HepG2 (cell line): ENCODE results near the gene MTUS2. TPM values are rescaled to one million over a fixed set of nuclear protein-coding genes. Genes with fewer than 3 reads are reported as not detected.

Source experiments
- ATAC-seq: fragments of 200-7000 bp; cut with Tn5 transposase; 3 replicates; pipeline ENCODE4 v1.9.1; 2020; ENCODE audit warnings: mild to moderate bottlenecking, moderate library complexity
- BruUV-seq: library from RNA; stranded (reverse); fragments of 400-500 nt; replicated peaks from 2 replicates; lab custom pipeline; 2021; lab: Mats Ljungman, UMichigan
- CTCF ChIA-PET: fragments of 300-600 bp; formaldehyde crosslinking; extraction: SDS; loops from one replicate; lab custom pipeline; 2021; ENCODE audit warnings: low total read pairs, inconsistent platforms, low intra/inter-chr PET ratio; lab: Yijun Ruan, JAX
- POLR2A ChIA-PET: fragments of 350-600 bp; sonication (Branson Sonifier 250); formaldehyde crosslinking; loops from one replicate; lab custom pipeline; 2020; ENCODE audit warnings: antibody characterized with exemption, inconsistent platforms; lab: Yijun Ruan, JAX
- DNase-seq: peaks from one replicate; pipeline ENCODE4 v3.0.0-alpha.2; 2015; ENCODE audit warnings: low spot score
- FAIRE-seq: peaks from 3 replicates; lab custom pipeline; 2011; peaks lifted over from hg19 to GRCh38; lab: Jason Lieb, UNC
- H2AFZ ChIP-seq: one replicate; pipeline ENCODE4 v1.6.1; 2011; ENCODE audit warnings: low read length, inconsistent platforms
- H3K27ac ChIP-seq: fragments of 300-600 bp; 3 replicates; pipeline ENCODE4 v1.8.0; 2011; ENCODE audit warnings: mixed run types, mild to moderate bottlenecking, mixed read lengths, low read length, inconsistent platforms; ENCODE audit not compliant: insufficient read depth; ENCODE audit errors: extremely low read length
- H3K27me3 ChIP-seq, 2 experiments: fragments of 200-600 bp in 1 of 2; 2 replicates in 1 of 2; 3 replicates in 1 of 2; pipeline versions ENCODE4 v1.6.0 to v1.8.0; 2011; ENCODE audit warnings: low read length in 2 of 2, mild to moderate bottlenecking in 2 of 2, moderate library complexity in 2 of 2, inconsistent platforms in 1 of 2; ENCODE audit not compliant: insufficient read depth in 2 of 2, control insufficient read depth in 1 of 2
- H3K36me3 ChIP-seq, 2 experiments: fragments of 200-600 bp in 1 of 2; replicated peaks in 1 of 2; 2 replicates in 1 of 2; 3 replicates in 1 of 2; pipeline versions ENCODE4 v1.5.1 to v1.8.0; 2011; ENCODE audit warnings: low read length in 2 of 2, inconsistent platforms in 1 of 2; ENCODE audit not compliant: insufficient read depth in 2 of 2, control insufficient read depth in 1 of 2
- H3K4me1 ChIP-seq: 2 replicates; pipeline ENCODE4 v1.5.1; 2012; ENCODE audit warnings: low read length, inconsistent platforms; ENCODE audit not compliant: insufficient read depth
- H3K4me2 ChIP-seq: 2 replicates; pipeline ENCODE4 v1.6.0; 2011; ENCODE audit warnings: low read depth, low read length, inconsistent platforms
- H3K4me3 ChIP-seq, 3 experiments: fragments of 200-600 bp in 1 of 3; sonication (generic), shearing (Covaris generic) in 1 of 3; replicated peaks in 1 of 3; 2 replicates each; pipeline ENCODE4 v1.5.1; 2011 to 2016; ENCODE audit warnings: low read length in 3 of 3, inconsistent platforms in 2 of 3, low read depth in 2 of 3, mild to moderate bottlenecking in 2 of 3, control low read depth in 1 of 3, mixed read lengths in 1 of 3; ENCODE audit not compliant: insufficient read depth in 1 of 3
- H3K79me2 ChIP-seq: one replicate; pipeline ENCODE4 v1.6.1; 2011; ENCODE audit warnings: low read length, inconsistent platforms; ENCODE audit not compliant: insufficient read depth
- H3K9ac ChIP-seq: 2 replicates; pipeline ENCODE4 v1.6.0; 2011; ENCODE audit warnings: mild to moderate bottlenecking, low read depth, low read length, inconsistent platforms; ENCODE audit not compliant: insufficient read depth
- H3K9me3 ChIP-seq: 2 replicates; pipeline ENCODE4 v1.5.1; 2012; ENCODE audit warnings: mild to moderate bottlenecking, low read length
- H4K20me1 ChIP-seq: 2 replicates; pipeline ENCODE4 v1.6.0; 2011; ENCODE audit warnings: inconsistent platforms, mild to moderate bottlenecking, low read length, moderate library complexity; ENCODE audit not compliant: insufficient read depth
- NFE2 ChIP-seq: sonication (generic); formaldehyde crosslinking; IDR thresholded peaks from 2 replicates; pipeline ENCODE4 v1.4.0; 2020; ENCODE audit warnings: missing genetic modification reagents
- PTBP1 ChIP-seq: fragments of 200-400 bp; formaldehyde crosslinking; IDR thresholded peaks from 2 replicates; pipeline ENCODE4 v1.6.1; 2018; ENCODE audit warnings: low read length, low read depth; ENCODE audit not compliant: poor library complexity, severe bottlenecking
- TARDBP ChIP-seq: sonication (generic); formaldehyde crosslinking; IDR thresholded peaks from 2 replicates; pipeline ENCODE4 v1.8.0; 2022; ENCODE audit warnings: mild to moderate bottlenecking, missing genetic modification reagents
- TBL1XR1 ChIP-seq: fragments of 150-350 bp; IDR thresholded peaks from 2 replicates; pipeline ENCODE4 v1.6.1; 2014; ENCODE audit warnings: borderline replicate concordance, low read length; ENCODE audit not compliant: partially characterized antibody
- TMF1 ChIP-seq: sonication (generic); formaldehyde crosslinking; IDR thresholded peaks from 2 replicates; pipeline ENCODE4 v1.8.1; 2022; ENCODE audit warnings: low read depth, missing genetic modification reagents
- ZMYM2 ChIP-seq: sonication (generic); formaldehyde crosslinking; IDR thresholded peaks from 2 replicates; pipeline ENCODE4 v1.8.0; 2022; ENCODE audit warnings: mild to moderate bottlenecking, missing genetic modification reagents
- ZNF543 ChIP-seq: sonication (generic); formaldehyde crosslinking; IDR thresholded peaks from 2 replicates; pipeline ENCODE4 v1.4.0; 2020; ENCODE audit warnings: mild to moderate bottlenecking, missing genetic modification reagents
- ZNF567 ChIP-seq: sonication (generic); formaldehyde crosslinking; IDR thresholded peaks from 2 replicates; pipeline ENCODE4 v1.8.1; 2023; ENCODE audit warnings: mild to moderate bottlenecking, missing genetic modification reagents, borderline replicate concordance
- ZNF720 ChIP-seq: sonication (generic); formaldehyde crosslinking; IDR thresholded peaks from 2 replicates; pipeline ENCODE4 v1.4.0; 2020; ENCODE audit warnings: missing genetic modification reagents
- ZNF737 ChIP-seq: sonication (generic); formaldehyde crosslinking; IDR thresholded peaks from 2 replicates; pipeline ENCODE4 v1.5.0; 2020; ENCODE audit warnings: missing genetic modification reagents, mild to moderate bottlenecking, borderline replicate concordance
- ZNF816 ChIP-seq: sonication (generic); formaldehyde crosslinking; IDR thresholded peaks from 2 replicates; pipeline ENCODE4 v1.8.0; 2022; ENCODE audit warnings: missing genetic modification reagents, mild to moderate bottlenecking, borderline replicate concordance
- WGBS: methylation state at CpG from one replicate; pipeline ENCODE4 v1.1.6; 2017; ENCODE audit warnings: low lambda C conversion rate; 5-methylcytosine and 5-hydroxymethylcytosine counted together
- in situ Hi-C: cut with HindIII; loops from 2 replicates; pipeline ENCODE4 v1.10.0; 2017; ENCODE audit warnings: low pct_unique_long_range_greater_than_20kb; ENCODE audit not compliant: extremely low pct_ligation_motif_present
- intact Hi-C: fragments of 100-400 bp; cut with micrococcal nuclease; formaldehyde crosslinking; loops from one replicate; pipeline ENCODE4 v1.10.0; 2022; ENCODE audit not compliant: unreplicated experiment
- polyA plus RNA-seq, 8 experiments: library from polyadenylated mRNA; depleted of rRNA in 3 of 8; stranded (reverse) in 7 of 8; unstranded in 1 of 8; fragments of >200 nt; fragmentation: Illumina TruSeq in 4 of 8; extraction: Trizol in 4 of 8; gene quantifications; 2 replicates each; pipeline versions ENCODE4 v1.2.1 to v1.2.3, GENCODE V29; 2011 to 2016; ENCODE audit warnings: low read depth in 4 of 8, missing spikeins in 1 of 8, mixed read lengths in 1 of 8; ENCODE audit not compliant: insufficient read depth in 1 of 8
- total RNA-seq, 5 experiments: library from RNA; depleted of rRNA; stranded (reverse); fragments of >200 nt; fragmentation: Illumina TruSeq; extraction: Trizol; gene quantifications; 2 replicates each; pipeline ENCODE4 v1.2.3, GENCODE V29; 2016; ENCODE audit warnings: low read depth in 1 of 5
- TF ChIP-seq, protein P1 (sequence below): sonication (generic); formaldehyde crosslinking; IDR thresholded peaks from 2 replicates; pipeline ENCODE4 v1.4.0; 2020; ENCODE audit warnings: missing genetic modification reagents
- TF ChIP-seq, protein P2 (sequence below): sonication (generic); formaldehyde crosslinking; IDR thresholded peaks from 2 replicates; pipeline ENCODE4 v1.5.0; 2020; ENCODE audit warnings: mild to moderate bottlenecking, missing genetic modification reagents
- TF ChIP-seq, protein P3 (sequence below): IDR thresholded peaks from 2 replicates; pipeline ENCODE4 v1.6.1; 2016; ENCODE audit warnings: low read depth, missing genetic modification reagents, missing compliant biosample characterization
- TF ChIP-seq, protein P4 (sequence below): sonication (generic); formaldehyde crosslinking; IDR thresholded peaks from 2 replicates; pipeline ENCODE4 v1.5.0; 2020; ENCODE audit warnings: missing genetic modification reagents

MTUS2 gene
- total and polyA plus RNA-seq, 2 of the 13 experiments (the other 11 are each of a cell fraction or from before 2014, with no cell fraction given) = not detected

DNA sequence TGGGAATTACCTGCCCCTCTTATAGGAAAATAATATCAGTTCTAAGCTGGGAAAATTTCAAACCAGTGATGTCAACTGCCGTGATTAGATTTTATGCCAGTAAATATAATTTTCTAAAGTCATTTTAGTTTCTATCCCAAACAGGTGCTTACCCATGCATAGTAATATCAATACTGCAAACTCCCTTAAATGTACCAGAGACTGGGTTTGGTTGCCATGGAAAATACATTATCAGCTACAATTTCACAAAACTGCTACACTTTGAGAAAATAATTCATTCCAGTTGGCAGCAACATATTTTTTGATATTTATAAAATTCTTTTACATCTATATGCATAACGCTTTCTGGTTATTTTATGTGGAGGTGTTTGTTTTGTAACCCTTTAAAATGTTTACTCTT, 631.8 kb downstream of the MTUS2 start:
- no peak for DNase-seq
- H3K9ac ChIP-seq = no peak overlapping the region
- ChIA-PET POLR2A (no interaction called here), CTCF (no interaction called here)
- H4K20me1 ChIP-seq = no peaks in the 10 kb centered on the region
- no peak overlapping the region for H3K4me3 ChIP-seq
- H3K4me1 ChIP-seq = no peaks in the 10 kb centered on the region
- 1% methylated on average over 2 of the region's 2 CpGs for WGBS
- FAIRE-seq = no peak
- H3K79me2 ChIP-seq = no peaks in the 10 kb centered on the region
- H2AFZ ChIP-seq = no peak overlapping the region
- no peaks in the 10 kb centered on the region for H3K27me3 ChIP-seq
- no peaks in the 10 kb centered on the region for H3K36me3 ChIP-seq
- no peak overlapping the region for H3K4me2 ChIP-seq
- BruUV-seq = no TSS peak
- in situ Hi-C loops (no loop called here), intact Hi-C loops (no loop called here)
- ATAC-seq = no peak
- no peaks in the 10 kb centered on the region for H3K9me3 ChIP-seq
- no peak overlapping the region for H3K27ac ChIP-seq
- TF ChIP-seq, protein P1, sequence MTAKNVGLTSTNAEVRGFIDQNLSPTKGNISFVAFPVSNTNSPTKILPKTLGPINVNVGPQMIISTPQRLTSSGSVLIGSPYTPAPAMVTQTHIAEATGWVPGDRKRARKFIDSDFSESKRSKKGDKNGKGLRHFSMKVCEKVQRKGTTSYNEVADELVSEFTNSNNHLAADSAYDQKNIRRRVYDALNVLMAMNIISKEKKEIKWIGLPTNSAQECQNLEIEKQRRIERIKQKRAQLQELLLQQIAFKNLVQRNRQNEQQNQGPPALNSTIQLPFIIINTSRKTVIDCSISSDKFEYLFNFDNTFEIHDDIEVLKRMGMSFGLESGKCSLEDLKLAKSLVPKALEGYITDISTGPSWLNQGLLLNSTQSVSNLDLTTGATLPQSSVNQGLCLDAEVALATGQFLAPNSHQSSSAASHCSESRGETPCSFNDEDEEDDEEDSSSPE = no peak
- TF ChIP-seq ZNF720 (CRISPR knock-in tag) (no peak), TARDBP (CRISPR knock-in tag) (no peak), PTBP1 (no peak), ZNF567 (no peak), ZMYM2 (CRISPR knock-in tag) (no peak), NFE2 (CRISPR knock-in tag) (no peak), TBL1XR1 (no peak), ZNF737 (CRISPR knock-in tag) (no peak), ZNF816 (no peak), TMF1 (no peak), ZNF543 (CRISPR knock-in tag) (no peak)
- TF ChIP-seq, protein P2, sequence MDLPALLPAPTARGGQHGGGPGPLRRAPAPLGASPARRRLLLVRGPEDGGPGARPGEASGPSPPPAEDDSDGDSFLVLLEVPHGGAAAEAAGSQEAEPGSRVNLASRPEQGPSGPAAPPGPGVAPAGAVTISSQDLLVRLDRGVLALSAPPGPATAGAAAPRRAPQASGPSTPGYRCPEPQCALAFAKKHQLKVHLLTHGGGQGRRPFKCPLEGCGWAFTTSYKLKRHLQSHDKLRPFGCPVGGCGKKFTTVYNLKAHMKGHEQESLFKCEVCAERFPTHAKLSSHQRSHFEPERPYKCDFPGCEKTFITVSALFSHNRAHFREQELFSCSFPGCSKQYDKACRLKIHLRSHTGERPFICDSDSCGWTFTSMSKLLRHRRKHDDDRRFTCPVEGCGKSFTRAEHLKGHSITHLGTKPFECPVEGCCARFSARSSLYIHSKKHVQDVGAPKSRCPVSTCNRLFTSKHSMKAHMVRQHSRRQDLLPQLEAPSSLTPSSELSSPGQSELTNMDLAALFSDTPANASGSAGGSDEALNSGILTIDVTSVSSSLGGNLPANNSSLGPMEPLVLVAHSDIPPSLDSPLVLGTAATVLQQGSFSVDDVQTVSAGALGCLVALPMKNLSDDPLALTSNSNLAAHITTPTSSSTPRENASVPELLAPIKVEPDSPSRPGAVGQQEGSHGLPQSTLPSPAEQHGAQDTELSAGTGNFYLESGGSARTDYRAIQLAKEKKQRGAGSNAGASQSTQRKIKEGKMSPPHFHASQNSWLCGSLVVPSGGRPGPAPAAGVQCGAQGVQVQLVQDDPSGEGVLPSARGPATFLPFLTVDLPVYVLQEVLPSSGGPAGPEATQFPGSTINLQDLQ (CRISPR knock-in tag) = no peak
- TF ChIP-seq, protein P3, sequence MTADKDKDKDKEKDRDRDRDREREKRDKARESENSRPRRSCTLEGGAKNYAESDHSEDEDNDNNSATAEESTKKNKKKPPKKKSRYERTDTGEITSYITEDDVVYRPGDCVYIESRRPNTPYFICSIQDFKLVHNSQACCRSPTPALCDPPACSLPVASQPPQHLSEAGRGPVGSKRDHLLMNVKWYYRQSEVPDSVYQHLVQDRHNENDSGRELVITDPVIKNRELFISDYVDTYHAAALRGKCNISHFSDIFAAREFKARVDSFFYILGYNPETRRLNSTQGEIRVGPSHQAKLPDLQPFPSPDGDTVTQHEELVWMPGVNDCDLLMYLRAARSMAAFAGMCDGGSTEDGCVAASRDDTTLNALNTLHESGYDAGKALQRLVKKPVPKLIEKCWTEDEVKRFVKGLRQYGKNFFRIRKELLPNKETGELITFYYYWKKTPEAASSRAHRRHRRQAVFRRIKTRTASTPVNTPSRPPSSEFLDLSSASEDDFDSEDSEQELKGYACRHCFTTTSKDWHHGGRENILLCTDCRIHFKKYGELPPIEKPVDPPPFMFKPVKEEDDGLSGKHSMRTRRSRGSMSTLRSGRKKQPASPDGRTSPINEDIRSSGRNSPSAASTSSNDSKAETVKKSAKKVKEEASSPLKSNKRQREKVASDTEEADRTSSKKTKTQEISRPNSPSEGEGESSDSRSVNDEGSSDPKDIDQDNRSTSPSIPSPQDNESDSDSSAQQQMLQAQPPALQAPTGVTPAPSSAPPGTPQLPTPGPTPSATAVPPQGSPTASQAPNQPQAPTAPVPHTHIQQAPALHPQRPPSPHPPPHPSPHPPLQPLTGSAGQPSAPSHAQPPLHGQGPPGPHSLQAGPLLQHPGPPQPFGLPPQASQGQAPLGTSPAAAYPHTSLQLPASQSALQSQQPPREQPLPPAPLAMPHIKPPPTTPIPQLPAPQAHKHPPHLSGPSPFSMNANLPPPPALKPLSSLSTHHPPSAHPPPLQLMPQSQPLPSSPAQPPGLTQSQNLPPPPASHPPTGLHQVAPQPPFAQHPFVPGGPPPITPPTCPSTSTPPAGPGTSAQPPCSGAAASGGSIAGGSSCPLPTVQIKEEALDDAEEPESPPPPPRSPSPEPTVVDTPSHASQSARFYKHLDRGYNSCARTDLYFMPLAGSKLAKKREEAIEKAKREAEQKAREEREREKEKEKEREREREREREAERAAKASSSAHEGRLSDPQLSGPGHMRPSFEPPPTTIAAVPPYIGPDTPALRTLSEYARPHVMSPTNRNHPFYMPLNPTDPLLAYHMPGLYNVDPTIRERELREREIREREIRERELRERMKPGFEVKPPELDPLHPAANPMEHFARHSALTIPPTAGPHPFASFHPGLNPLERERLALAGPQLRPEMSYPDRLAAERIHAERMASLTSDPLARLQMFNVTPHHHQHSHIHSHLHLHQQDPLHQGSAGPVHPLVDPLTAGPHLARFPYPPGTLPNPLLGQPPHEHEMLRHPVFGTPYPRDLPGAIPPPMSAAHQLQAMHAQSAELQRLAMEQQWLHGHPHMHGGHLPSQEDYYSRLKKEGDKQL (CRISPR knock-in tag) = no peak
- TF ChIP-seq, protein P4, sequence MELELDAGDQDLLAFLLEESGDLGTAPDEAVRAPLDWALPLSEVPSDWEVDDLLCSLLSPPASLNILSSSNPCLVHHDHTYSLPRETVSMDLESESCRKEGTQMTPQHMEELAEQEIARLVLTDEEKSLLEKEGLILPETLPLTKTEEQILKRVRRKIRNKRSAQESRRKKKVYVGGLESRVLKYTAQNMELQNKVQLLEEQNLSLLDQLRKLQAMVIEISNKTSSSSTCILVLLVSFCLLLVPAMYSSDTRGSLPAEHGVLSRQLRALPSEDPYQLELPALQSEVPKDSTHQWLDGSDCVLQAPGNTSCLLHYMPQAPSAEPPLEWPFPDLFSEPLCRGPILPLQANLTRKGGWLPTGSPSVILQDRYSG = no peak
